Cardiac muscle cell (in vitro differentiated cells and primary cell): ENCODE results near the gene ACBD5. TPM values are rescaled to one million over a fixed set of nuclear protein-coding genes. Genes with fewer than 3 reads are reported as not detected.

Experiments used
- DNase-seq, 2 donors: peaks; one replicate each; pipeline versions ENCODE4 v3.0.0 to v3.0.0-alpha.2; 2010 to 2017; ENCODE audit warnings: low read depth in 1 of 2, low spot score in 1 of 2
- H3K27ac ChIP-seq: fragments of 200-600 bp; sonication (generic); 2 replicates; pipeline ENCODE4 v1.5.1; 2016
- H3K27me3 ChIP-seq: fragments of 200-600 bp; sonication (generic); 2 replicates; pipeline ENCODE4 v1.6.0; 2016; ENCODE audit warnings: control low read depth
- H3K36me3 ChIP-seq: fragments of 200-600 bp; sonication (generic); 2 replicates; pipeline ENCODE4 v1.5.1; 2016; ENCODE audit warnings: control low read depth
- H3K4me1 ChIP-seq: fragments of 200-600 bp; sonication (generic); 2 replicates; pipeline ENCODE4 v1.8.1; 2017; ENCODE audit warnings: low read depth, mild to moderate bottlenecking, mixed run types
- H3K4me3 ChIP-seq: fragments of 200-600 bp; sonication (generic); 2 replicates; pipeline ENCODE4 v1.5.1; 2016; ENCODE audit warnings: mild to moderate bottlenecking
- H3K9me3 ChIP-seq: fragments of 200-600 bp; sonication (generic); 2 replicates; pipeline ENCODE4 v1.5.1; 2017; ENCODE audit warnings: low read depth, mild to moderate bottlenecking, control low read depth
- CTCF ChIP-seq: IDR thresholded peaks from 2 replicates; pipeline ENCODE4 v1.5.1; 2012; ENCODE audit warnings: low read depth, mild to moderate bottlenecking, low read length
- polyA plus RNA-seq: library from polyadenylated mRNA; unstranded; fragments of >200 nt; fragmentation: Nextera tagmentation; extraction: Ambion mirVana; gene quantifications from 2 replicates; pipeline ENCODE4 v1.2.1, GENCODE V29; 2016
- total RNA-seq: library from RNA; depleted of rRNA; stranded (reverse); fragments of >200 nt; gene quantifications from 2 replicates; pipeline ENCODE4 v1.2.3, GENCODE V29; 2016

Gene ACBD5
- total and polyA plus RNA-seq, 2 experiments from 2014 or later, result 17.8 to 27.0 TPM

- Histone ChIP-seq H3K27me3 (peaks cover 62% of the 10 kb centered on the region), H3K27ac (no peak overlapping the region), H3K4me1 (no peaks in the 10 kb centered on the region), H3K36me3 (no peaks in the 10 kb centered on the region), H3K4me3 (peak overlapping the region; percentile 42), H3K9me3 (no peaks in the 10 kb centered on the region)
- no peak for DNase-seq
- no peak for TF ChIP-seq CTCF
These were observed 17.9 kb upstream of the ACBD5 start for GRCh38 chr10:27258492-27258837.

- no peaks in the 10 kb centered on the region for H3K36me3 ChIP-seq
- no peak overlapping the region for H3K4me3 ChIP-seq
- no peaks in the 10 kb centered on the region for H3K4me1 ChIP-seq
- H3K9me3 ChIP-seq, result no peaks in the 10 kb centered on the region
- no peak for TF ChIP-seq CTCF
- DNase-seq, result no peak
- H3K27ac ChIP-seq, result no peak overlapping the region
- peaks cover 44% of the 10 kb centered on the region for H3K27me3 ChIP-seq
These were observed 15.9 kb upstream of the ACBD5 start for GRCh38 chr10:27256299-27257189.

GRCh38 chr10:27253576-27253975, 13.0 kb upstream of the ACBD5 start:
- no peaks in the 10 kb centered on the region for H3K4me1 ChIP-seq
- no peak overlapping the region for H3K27ac ChIP-seq
- no peak overlapping the region for H3K4me3 ChIP-seq
- no peaks in the 10 kb centered on the region for H3K9me3 ChIP-seq
- no peaks in the 10 kb centered on the region for H3K36me3 ChIP-seq
- no peak for DNase-seq
- H3K27me3 ChIP-seq, result peaks cover 14% of the 10 kb centered on the region
- TF ChIP-seq CTCF, result no peak

- DNase-seq, result peak in 1 of 2 donors; percentile 83
- peak; percentile 29 for TF ChIP-seq CTCF
- Histone ChIP-seq H3K27me3 (peaks cover 3% of the 10 kb centered on the region), H3K36me3 (no peaks in the 10 kb centered on the region), H3K27ac (no peak overlapping the region), H3K4me1 (peaks cover 4% of the 10 kb centered on the region), H3K9me3 (no peaks in the 10 kb centered on the region), H3K4me3 (no peak overlapping the region)
These were observed 11.8 kb upstream of the ACBD5 start for GRCh38 chr10:27252267-27253000.

GRCh38 chr10:27251554-27251953, 11.0 kb upstream of the ACBD5 start:
- H3K9me3 ChIP-seq, result no peaks in the 10 kb centered on the region
- peaks cover 4% of the 10 kb centered on the region for H3K4me1 ChIP-seq
- no peak overlapping the region for H3K27ac ChIP-seq
- no peak for TF ChIP-seq CTCF
- H3K27me3 ChIP-seq, result no peaks in the 10 kb centered on the region
- no peaks in the 10 kb centered on the region for H3K36me3 ChIP-seq
- DNase-seq, result no peak
- H3K4me3 ChIP-seq, result no peak overlapping the region
